Cardiac muscle cell (in vitro differentiated cells and primary cell): ENCODE results near the gene EVC2. TPM values are rescaled to one million over a fixed set of nuclear protein-coding genes. Genes with fewer than 3 reads are reported as not detected.

Experiments used
- DNase-seq, 2 donors: peaks; one replicate each; pipeline versions ENCODE4 v3.0.0 to v3.0.0-alpha.2; 2010 to 2017; ENCODE audit warnings: low read depth in 1 of 2, low spot score in 1 of 2
- H3K27ac ChIP-seq: fragments of 200-600 bp; sonication (generic); 2 replicates; pipeline ENCODE4 v1.5.1; 2016
- H3K27me3 ChIP-seq: fragments of 200-600 bp; sonication (generic); 2 replicates; pipeline ENCODE4 v1.6.0; 2016; ENCODE audit warnings: control low read depth
- H3K36me3 ChIP-seq: fragments of 200-600 bp; sonication (generic); 2 replicates; pipeline ENCODE4 v1.5.1; 2016; ENCODE audit warnings: control low read depth
- H3K4me1 ChIP-seq: fragments of 200-600 bp; sonication (generic); 2 replicates; pipeline ENCODE4 v1.8.1; 2017; ENCODE audit warnings: low read depth, mild to moderate bottlenecking, mixed run types
- H3K4me3 ChIP-seq: fragments of 200-600 bp; sonication (generic); 2 replicates; pipeline ENCODE4 v1.5.1; 2016; ENCODE audit warnings: mild to moderate bottlenecking
- H3K9me3 ChIP-seq: fragments of 200-600 bp; sonication (generic); 2 replicates; pipeline ENCODE4 v1.5.1; 2017; ENCODE audit warnings: low read depth, mild to moderate bottlenecking, control low read depth
- CTCF ChIP-seq: IDR thresholded peaks from 2 replicates; pipeline ENCODE4 v1.5.1; 2012; ENCODE audit warnings: low read depth, mild to moderate bottlenecking, low read length
- polyA plus RNA-seq: library from polyadenylated mRNA; unstranded; fragments of >200 nt; fragmentation: Nextera tagmentation; extraction: Ambion mirVana; gene quantifications from 2 replicates; pipeline ENCODE4 v1.2.1, GENCODE V29; 2016
- total RNA-seq: library from RNA; depleted of rRNA; stranded (reverse); fragments of >200 nt; gene quantifications from 2 replicates; pipeline ENCODE4 v1.2.3, GENCODE V29; 2016

Gene EVC2
- total and polyA plus RNA-seq, 2 experiments from 2014 or later, result 2.0 to 3.1 TPM

DNA sequence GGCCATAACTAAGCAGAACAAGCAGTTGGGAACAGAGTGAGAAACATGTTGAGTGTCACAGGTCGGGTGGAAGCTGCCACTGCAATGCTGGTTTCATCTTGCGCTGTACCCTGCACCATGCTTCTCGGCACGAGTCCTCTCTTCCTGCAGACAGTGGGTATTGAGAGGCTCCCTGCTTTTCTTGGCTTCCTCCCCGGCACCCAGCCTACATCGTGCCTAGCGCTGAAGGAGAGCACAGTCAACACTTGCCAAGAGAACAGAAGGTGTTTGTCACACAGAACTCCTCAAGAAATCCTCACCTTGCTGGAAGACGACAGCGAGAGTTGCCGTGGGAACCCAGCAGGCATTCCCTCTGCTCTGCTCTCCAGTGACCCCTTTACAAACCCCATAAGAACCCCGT is 53.6 kb downstream of the EVC2 start:
- H3K4me1 ChIP-seq, result no peaks in the 10 kb centered on the region
- no peaks in the 10 kb centered on the region for H3K36me3 ChIP-seq
- no peaks in the 10 kb centered on the region for H3K27me3 ChIP-seq
- no peak for TF ChIP-seq CTCF
- no peak for DNase-seq
- H3K4me3 ChIP-seq, result no peak overlapping the region
- no peaks in the 10 kb centered on the region for H3K9me3 ChIP-seq
- no peak overlapping the region for H3K27ac ChIP-seq

DNA sequence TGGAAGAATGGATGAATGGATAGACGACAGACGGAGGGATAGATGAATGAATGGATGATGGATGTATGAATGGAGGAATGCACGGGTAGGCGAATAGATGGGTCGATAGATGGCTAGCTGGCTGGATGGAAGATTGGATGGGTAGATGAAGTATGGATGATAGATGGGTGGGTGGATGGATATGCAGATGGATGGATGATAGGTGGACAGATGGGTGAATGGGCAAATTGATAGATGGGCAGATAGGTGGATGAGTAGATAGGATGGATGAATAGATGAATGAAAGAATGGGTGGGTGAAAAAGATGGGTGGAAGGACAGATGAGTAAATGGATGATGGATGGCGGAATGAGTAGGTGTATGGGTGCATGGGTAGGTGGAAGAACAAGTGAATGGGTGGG is 57.3 kb downstream of the EVC2 start:
- Histone ChIP-seq H3K4me3 (no peak overlapping the region), H3K27me3 (no peaks in the 10 kb centered on the region), H3K36me3 (no peaks in the 10 kb centered on the region), H3K27ac (no peak overlapping the region), H3K9me3 (no peaks in the 10 kb centered on the region), H3K4me1 (no peaks in the 10 kb centered on the region)
- TF ChIP-seq CTCF, result no peak
- no peak for DNase-seq

DNA sequence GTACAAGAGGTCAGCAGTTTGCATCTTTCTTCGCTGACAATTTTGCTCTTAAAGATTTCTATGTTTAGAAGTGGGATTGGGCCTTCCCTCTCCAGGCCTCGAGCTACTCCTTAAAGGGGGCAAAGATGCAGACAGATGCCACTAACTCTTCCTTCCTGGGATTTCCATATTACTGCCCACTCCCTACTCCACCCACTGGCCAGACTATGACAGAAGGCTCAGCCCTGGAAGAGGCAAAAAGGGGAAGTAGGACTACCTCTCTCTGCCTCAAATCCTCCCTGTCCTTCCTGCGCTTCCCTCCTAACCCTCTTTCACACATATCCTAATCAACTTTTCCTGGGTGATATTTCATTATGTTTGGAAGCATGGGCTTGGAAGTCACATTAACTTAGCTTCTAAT is 58.3 kb downstream of the EVC2 start:
- H3K27me3 ChIP-seq, result no peaks in the 10 kb centered on the region
- no peak overlapping the region for H3K27ac ChIP-seq
- H3K4me1 ChIP-seq, result no peaks in the 10 kb centered on the region
- H3K4me3 ChIP-seq, result no peak overlapping the region
- H3K9me3 ChIP-seq, result no peaks in the 10 kb centered on the region
- H3K36me3 ChIP-seq, result no peaks in the 10 kb centered on the region
- no peak for DNase-seq
- TF ChIP-seq CTCF, result no peak

DNA sequence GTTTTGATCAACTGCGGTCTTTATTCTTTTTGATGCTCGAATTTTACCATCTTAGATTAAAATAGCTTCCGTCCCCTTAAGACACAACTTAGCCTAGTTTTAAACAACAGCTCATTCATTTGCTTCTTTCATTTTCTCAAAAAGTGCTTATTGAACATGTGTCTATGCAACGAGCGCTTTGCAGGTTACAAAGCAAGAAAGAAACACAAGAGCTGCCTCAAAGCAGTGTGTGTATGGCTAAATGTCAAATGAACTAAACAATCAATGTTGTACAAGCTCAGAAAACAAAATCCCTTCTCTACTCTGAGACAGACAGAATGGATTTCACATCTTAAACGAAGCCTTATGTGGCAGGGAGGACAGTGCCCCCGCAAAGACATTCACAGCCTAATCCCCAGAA is 61.0 kb downstream of the EVC2 start:
- H3K4me1 ChIP-seq, result no peaks in the 10 kb centered on the region
- TF ChIP-seq CTCF, result no peak
- H3K27me3 ChIP-seq, result no peaks in the 10 kb centered on the region
- H3K36me3 ChIP-seq, result no peaks in the 10 kb centered on the region
- H3K9me3 ChIP-seq, result no peaks in the 10 kb centered on the region
- DNase-seq, result no peak
- no peak overlapping the region for H3K27ac ChIP-seq
- no peak overlapping the region for H3K4me3 ChIP-seq

DNA sequence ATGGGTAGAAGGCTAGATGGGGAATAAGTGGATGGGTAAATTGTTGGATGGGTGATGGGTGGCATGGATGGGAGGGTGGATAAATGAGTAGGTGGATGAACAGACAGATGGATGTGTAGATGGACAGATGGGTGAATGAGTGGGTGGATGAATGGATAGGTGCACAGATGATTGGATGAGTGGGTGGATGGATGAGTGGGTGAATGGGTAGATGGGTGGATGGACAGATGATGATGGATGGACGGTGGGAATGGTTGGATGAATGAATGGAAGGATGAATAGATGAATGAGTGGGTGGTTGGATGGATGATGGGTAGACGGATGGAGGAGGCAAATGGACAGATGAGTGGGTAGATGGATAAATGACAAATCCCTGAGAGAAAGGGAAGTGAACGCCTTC is 68.3 kb downstream of the EVC2 start:
- Histone ChIP-seq H3K27ac (no peak overlapping the region), H3K9me3 (no peaks in the 10 kb centered on the region), H3K36me3 (peaks cover 4% of the 10 kb centered on the region), H3K4me1 (no peaks in the 10 kb centered on the region), H3K4me3 (no peak overlapping the region), H3K27me3 (no peaks in the 10 kb centered on the region)
- no peak for DNase-seq
- no peak for TF ChIP-seq CTCF

GRCh38 chr4:5639556-5639955 is 68.8 kb downstream of the EVC2 start:
- Histone ChIP-seq H3K4me1 (no peaks in the 10 kb centered on the region), H3K27ac (no peak overlapping the region), H3K36me3 (peaks cover 4% of the 10 kb centered on the region), H3K27me3 (no peaks in the 10 kb centered on the region), H3K9me3 (no peaks in the 10 kb centered on the region), H3K4me3 (no peak overlapping the region)
- no peak for TF ChIP-seq CTCF
- DNase-seq, result no peak
